Glomerular visceral epithelial cell (primary cell): ENCODE results near the gene PBLD.
"Not testable (repeated sequence)": the region's sequence is repeated elsewhere in the genome, so short reads cannot be mapped to it uniquely, and the experiment has no call there.

Experiments
- DNase-seq: peaks from one replicate; pipeline ENCODE4 v3.0.0-alpha.2; 2016; ENCODE audit errors: extremely low spot score

The PBLD gene

DNA sequence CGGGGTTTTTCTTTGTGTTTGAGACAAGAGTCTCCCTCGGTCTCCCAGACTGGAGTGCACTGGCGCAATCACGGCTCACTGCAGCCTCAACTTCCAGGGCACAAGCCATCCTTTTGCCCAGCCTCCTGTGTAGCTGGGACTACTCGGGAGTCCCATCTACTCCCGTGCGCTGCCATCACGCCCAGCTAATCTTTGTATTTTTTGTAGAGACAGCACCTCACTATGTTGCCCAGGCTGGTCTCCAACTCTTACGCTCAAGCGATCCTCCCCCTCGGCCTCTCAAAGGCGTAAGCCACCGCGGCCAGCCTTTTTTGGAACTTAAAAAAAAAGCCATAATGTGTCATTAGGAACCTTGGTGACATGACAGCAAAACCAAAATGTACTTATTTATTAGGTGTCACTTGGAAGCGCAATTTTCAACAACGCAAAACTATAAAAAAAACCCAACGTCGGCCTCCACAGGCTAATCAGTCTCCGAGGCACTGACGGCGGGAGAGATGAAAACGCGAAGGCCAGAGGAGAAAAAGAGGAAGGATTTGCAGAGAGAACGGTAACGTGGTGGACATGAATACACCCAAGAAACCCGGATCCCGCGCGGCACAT, 1.8 kb downstream of the PBLD start:
- peak; percentile 30 for DNase-seq

DNA sequence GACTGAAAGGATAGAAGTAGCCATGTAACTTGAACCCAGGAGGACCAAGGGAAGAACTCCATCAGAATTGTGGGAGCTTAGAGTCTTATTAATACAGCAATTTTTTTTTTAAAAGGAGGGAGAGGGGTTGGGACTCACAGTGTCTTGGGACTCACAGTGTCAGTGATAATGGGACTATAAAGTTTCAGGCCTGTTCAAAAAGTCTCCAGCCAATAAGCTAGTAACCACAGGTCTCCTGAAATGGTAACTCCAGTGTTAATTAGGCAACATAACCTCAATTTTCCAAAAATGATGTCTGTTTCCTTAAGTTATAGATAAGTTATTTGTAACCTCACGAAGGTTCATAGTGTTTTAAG, 3.2 kb downstream of the PBLD start:
- DNase-seq = no peak

DNA sequence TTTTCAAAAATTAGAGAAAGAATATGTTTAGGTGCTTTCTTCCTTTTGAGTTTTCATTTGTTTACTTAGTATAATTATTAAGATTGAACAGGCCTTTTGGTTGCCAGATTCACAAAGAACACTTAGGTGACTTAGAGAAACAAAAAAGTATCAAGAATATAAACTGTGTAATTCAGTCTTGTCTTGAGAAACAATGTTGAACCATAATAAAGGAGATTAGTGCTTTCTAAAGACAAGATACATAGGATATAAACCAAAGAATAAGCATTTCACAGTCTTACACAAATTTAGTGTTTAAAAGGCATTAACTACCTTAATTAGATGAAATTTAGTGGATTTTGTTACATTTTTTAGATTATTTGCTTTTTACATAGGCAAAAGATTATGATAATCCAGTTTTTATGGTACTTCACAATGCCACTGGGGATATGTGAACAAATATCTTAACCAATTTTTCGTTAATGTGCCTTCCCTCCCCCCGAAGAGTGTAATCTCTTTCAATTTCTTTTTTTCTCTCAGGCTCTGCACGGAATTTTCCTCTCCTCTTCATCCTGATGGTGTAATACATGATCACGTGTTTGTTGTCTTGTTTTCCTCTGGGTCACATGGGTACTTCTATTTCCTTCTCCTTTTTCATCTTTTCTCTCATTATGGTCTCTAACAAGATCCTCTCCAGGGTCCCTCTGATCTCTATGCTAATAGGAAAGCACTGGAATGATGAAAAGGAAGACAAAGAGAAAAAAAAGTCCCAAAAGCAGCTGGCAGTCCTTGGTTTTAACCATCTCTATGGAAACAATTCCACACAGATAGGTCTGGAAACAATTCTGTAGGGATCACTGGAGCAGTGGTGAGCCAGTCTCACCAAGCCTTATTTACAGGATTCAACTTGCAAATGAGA, 4.6 kb downstream of the PBLD start:
- peak; percentile 59 for DNase-seq

DNA sequence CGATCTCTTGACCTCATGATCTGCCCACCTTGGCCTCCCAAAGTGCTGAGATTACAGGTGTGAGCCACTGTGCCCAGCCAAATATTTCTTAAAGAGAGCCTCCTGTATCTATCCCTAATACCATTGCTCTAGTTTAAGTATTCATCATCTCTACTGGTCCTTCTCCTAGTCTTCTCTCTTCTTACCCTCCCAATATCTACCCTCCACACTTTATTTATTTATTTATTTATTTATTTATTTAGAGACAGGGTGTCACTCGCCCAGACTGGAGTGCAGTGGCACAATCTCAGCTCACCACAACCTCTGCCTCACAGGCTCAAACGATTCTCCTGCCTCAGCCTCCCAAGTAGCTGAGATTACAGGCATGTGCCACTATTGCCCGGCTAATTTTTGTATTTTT, 8.3 kb downstream of the PBLD start:
- not testable (repeated sequence) for DNase-seq

DNA sequence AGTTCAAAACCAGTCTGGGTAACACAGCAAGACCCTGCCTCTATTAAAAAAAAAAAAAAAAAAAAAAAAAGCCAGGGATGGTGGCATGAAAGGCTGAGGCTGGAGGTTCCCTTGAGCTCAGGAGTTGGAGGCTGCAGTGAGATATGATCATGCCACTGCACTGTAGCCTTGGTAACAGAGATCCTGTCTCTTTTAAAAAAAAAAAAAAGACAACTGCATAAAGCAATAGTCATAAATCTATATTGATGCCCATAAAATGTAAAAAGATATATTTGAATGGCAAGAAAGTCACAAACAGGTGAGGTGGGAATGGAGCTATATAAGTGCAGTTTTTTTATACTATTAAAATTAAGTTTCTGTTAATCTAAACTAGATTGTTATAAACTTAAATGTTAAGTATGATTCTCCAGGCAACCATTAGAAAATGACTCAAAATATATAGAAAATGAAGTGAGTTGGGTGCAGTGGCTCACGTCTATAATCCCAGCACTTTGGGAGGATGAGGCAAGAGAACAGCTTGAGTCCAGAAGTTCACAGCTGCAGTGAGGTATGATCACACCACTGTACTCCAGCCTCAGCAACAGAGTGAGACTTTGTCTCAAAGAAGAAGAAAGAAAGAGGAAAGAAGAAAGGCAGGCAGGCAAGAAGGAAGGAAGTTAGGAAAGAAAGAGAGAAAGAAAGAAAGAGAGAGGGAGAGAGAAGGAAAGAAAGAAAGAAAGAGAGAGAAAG, 14.2 kb downstream of the PBLD start:
- DNase-seq = no peak

DNA sequence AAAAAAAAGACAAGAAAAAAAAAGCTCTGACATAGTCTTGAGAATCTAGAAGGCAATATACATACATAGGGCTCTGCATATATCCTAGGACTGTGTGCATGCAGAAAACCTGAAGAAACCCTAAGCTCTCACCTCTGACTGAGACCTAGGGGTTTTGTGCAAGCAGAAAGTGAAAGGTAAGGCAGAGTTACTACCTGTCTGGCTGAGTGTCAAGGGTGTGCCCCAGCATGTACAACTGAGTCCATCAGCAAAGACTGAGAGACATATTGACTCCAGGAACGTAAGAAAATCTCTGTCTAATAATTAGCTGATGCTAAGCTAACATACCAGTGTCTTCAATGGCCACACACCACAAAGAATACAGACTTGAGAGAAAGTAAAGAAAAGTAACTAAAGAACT, 17.1 kb downstream of the PBLD start:
- DNase-seq = no peak

DNA sequence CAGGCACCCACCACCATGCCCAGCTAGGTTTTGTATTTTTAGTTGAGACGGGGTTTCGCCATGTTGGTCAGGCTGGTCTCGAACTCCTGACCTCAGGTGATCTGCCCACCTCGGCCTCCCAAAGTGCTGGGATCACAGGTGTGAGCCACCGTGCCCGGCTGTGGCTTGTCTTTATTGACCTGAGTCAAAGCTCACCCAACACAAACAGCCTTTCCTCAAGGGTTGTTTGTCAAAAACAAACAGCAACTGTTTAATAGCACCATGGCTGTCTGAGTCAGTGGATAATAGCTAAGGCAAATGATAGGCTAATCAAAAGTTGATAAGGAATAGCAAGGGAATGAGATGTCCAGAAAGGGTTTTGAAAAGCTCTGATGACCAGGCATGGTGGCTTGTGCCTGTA, 17.8 kb downstream of the PBLD start:
- DNase-seq = not testable (repeated sequence)

DNA sequence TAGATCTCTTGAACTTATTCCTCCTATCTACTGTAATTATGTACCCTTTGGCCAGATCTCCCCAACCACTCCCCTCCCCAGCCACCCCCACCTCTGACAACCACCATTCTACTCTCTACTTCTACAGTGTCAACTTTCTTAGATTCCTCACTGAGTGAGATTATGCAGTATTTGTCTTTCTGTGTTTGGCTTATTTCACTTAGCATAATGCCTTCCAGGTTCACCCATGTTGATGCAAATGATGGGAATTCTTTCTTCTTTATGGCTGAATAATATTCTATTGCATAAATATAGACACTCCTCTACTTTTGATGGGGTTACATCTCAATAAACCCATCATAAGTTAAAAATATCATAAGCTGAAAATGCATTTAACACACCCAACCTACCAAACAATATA, 22.2 kb downstream of the PBLD start:
- DNase-seq = no peak

DNA sequence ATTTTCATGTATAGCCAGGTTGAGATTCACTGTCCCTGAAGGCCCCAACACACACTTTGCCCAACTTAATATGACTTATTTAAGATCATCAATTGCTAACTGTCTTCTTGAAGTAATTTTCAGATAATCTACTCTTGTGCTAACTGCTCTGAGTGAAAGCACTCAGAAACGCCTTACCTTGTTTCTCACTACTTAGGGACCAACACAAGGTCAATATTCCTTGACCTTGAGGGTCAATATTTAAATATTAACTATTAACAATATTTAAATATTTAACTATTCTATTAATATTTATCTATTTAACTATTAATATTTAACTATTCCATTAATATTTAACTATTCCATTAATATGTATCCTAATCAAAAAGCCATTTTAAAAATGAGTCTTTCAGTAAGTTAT, 26.9 kb downstream of the PBLD start:
- no peak for DNase-seq

DNA sequence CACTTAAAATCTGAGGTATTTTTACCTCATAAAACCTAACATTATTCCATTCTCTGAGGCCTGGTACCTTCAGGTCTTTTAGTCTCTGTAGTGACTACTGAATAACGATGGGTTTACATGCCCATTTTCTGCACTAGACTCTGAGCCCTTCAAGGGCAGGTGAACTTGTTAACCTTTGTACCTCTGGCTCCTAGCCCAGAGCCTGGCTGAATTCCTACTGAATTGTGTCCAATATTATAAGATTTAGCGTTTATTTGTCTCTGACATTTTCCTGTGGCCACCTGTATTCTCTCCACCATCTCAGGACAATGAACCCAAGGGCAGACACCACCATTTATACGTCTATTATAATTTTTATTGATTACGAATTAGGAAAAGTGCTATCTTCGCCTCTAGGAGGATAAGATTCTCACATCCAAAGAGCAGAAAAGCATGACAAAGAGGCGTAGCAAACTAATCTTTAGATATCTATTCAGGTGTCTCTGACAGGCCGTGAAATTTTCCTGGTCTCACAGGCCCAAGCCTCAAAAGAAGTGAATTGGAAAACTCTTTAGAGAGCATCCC, 28.8 kb downstream of the PBLD start:
- DNase-seq = no peak

DNA sequence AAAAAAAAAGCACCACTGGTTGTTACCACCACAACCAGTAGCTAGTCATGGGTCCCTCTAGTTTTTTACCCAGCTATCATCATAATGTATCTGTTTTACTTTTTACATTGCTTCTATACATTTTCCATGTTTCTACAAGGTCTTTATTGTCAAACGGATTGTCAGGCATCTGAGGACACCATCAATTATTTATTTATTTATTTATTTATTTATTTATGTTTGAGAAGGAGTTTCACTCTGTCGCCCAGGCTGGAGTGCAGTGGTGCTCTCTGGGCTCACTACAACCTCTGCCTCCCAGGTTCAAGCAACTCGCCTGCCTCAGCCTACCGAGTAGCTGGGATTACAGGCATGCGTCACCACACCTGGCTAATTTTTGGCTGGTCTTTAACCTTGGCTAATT, 29.9 kb downstream of the PBLD start:
- DNase-seq = no peak

DNA sequence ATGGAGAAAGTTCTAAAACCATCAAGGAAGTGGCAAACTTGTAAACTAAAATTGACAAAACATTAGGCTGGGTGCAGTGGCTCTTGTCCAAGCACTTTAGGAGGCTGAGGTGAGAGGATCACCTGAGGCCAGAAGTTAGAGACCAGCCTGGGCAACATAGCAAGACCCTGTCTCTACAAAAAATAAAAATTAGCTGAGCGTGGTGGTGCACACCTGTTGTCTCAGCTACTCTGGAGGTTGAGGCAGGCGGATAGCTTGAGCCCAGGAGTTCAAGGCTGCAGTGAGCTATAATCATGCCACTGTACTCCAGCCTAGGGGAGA, 30.3 kb downstream of the PBLD start:
- DNase-seq = no peak

DNA sequence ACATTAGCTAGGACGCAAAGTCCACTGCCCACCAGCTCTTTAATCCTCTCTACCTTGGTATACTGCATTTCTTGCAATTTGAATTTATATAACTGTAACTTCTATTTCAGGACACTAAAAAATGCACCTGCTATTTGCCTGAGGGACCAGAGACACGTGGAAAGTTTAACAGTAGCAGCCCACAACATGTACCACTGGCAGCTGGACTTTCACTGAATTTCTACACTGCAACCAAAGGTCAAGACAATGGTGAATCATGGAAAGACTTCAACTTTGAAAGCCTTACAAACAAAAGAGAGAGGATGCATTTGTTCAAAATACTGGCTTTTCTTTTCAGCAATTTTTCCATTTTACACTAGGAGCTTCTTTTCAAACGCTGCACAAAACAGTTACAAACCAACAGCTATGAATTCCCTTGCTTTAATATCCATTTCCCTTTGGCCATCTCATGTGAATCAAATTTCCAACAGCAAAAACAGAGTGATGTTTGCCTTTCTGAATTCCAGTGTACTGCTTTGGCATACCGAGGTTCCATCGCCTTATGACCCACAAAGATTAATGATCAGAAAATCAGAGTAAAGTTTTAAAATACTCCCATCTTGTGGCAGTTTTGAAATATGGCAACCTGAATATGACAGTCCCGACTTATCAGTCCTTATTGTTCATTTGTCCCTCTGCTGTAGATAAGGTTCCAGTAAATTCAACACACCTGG, 30.8 kb downstream of the PBLD start:
- peak; percentile 51 for DNase-seq

DNA sequence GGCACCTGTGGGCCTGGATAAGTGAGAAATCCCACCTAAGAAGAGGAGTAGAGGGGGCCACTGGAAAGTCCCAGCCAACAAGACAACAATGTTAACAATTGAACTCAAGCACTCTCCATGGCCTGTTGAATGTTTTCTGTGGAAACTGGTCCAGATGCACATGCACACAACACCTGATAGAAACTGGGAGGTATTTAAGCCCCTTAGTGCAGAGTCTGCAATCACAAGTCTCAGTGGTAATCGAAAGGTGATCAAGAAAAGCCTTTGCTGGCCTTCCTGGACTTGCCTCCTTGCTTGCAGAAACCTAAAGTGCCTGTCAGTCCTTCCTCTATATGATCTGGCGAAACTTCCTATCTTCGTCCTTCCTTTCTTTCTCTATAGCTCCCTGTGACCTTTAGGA, 31.4 kb downstream of the PBLD start:
- DNase-seq = no peak

DNA sequence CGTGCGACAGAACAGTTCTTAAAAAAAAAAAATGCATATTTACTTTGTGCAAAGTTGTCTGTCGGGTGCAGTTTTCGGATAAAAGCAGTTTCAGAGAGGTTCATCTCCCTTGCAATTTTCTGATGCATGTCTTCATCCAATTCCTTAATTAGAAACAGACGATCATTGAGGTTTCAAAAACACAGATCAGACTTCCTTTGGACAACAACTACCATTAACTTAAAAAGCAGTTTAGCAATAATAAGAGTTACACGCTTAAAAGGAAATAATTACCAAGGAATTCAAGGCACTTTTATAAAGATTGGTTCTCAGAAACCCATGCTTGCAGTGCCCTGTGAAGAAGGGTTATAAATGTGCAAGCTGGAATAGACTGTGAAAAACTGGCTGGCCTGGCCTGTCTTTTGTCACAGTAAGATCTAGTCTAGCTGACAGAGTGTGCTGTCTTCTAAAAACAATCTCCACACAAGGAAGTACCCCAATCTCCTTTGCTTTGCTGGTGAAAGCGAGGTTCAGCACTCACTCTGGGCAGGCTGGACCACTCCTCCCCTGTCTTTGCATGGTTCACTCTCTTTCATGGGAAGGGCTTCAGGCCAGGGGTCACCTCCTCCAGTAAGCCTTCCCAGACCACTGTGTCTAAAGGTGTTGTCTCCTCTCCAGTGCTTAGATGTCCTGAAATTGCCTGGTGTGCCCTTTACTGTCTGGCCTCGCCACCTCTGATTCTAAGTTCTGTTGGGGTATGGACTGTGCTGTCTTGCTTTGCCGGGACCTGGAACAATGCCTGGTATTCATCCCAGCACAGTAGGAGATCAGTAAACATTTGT, 35.7 kb downstream of the PBLD start:
- no peak for DNase-seq

DNA sequence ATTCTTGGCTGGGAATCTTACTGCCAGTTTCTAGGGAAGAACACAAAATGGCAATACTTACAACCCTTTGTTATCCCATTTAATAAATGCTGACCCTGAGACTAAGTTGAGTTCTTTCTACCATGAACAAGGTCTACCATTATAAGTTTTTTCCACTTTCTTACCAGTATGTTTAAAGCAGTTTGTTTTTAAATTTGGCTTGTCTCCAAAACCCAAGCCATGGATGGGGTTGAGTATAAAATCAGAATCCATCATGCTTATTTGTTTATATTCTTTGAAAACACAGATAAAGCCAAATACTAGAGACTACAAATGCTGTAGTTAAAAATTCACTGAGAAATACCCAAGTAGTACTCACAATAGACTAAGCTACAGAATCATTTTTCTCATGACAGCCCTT, 42.0 kb downstream of the PBLD start:
- DNase-seq = no peak

DNA sequence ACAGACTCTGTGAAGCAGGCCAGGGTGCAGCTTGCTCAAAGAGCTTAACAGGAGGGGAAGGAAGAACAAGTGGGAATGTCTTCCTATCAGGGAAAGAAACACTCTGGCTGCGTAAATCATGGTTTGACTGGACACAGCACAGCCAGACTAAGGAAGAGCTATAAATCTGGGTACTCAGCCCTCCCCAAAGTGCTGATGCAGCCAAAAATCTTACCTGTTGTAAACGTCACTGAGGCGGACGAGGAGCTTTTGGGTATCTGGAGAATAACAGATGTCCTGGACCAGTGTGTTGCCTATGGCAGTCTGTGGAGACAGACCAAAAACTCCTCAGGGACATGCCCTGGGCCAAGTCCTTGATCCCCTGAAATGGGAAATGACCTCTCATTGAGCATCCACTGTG, 44.0 kb downstream of the PBLD start:
- DNase-seq = no peak

DNA sequence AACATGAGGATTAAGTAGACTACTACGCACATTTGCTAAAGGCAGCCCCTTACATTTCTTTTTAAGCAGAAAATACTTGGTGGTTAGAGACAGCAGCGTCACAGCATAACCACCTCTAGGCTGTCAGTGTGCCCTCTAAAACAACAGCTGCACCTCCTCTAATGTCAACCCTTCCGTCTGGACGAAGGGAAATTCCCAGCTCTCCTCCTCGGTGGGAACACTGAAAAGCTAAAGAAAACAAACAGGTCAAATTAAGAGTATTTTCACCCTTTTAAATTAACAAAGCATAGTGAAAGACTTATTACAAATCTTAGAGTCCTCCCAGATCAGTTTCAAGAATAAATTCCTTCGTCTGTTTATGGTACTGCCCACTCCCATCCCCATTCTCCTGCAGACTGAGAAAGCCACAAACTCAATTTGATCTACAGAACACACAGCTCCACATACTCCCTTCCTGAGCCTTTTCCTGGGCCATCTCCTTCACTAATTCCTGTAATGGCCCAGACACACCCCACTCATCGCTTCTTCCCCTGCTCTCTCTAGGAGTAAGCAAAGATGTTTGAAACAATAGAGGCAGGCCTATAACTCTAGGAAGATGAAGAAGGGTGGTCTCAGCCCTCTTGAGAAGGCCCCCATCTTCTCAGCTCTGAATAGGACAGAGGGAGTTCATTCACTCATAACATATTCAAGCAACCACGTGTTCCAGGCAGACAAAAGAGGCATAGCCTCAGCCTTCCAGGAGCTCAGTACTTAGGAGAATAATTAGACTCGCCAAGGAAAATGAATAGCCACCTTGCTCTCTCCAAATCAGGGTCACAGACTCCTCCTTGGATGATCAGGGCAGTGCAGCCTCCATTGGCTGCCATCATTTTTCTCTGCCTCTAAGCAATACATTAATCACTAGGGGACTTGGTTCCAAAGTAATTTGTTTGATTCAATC, 48.4 kb downstream of the PBLD start:
- DNase-seq = no peak

DNA sequence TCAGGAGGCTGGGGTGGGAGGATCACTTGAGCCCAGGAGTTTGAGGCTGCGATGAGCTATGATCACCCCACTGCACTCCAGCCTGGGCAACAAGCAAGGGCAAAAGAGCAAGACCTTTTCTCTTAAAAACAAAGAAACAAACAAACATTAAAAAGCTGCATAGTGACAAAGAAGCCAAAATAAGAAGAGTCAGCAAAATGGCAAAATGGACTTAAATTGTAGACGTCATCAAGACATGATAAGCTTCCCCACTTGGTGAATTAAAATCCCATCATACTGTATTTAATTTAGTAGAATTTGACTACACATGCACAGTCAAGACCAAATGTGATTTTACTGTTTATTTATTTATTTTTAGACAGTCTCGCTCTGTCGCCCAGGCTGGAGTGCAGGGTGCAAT, 52.0 kb downstream of the PBLD start:
- DNase-seq = no peak
